Activated effector memory CD4-positive, alpha-beta T cell treated with Interleukin-2 at 50 U/mL for 16 hours (primary cell): ENCODE measurements around the gene TTLL6.
"Not testable (repeated sequence)": the region's sequence is repeated elsewhere in the genome, so short reads cannot be mapped to it uniquely, and the experiment has no call there.

Experiments used
- DNase-seq: peaks from one replicate; pipeline ENCODE4 v3.0.0-alpha.2; 2020

The TTLL6 gene

DNA sequence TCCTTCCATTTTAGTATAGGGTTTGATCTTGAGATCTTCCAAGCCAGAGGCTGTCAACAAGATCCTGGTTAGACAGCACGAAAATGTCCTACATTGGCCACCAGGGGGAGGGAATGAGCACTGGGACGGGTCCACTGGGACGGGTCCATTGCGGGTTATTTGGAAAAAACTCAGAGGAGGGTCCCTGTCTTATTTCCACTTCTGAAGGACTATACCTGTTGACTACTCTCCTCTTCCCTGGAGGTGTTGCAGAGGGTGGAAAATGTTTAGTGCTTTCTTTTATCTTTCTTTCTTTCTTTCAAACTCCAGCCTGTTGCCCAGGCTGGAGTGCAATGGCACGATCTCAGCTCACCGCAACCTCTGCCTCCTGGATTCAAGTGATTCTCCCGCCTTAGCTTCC, 2.5 kb downstream of the TTLL6 start:
- peak; percentile 40 for DNase-seq

DNA sequence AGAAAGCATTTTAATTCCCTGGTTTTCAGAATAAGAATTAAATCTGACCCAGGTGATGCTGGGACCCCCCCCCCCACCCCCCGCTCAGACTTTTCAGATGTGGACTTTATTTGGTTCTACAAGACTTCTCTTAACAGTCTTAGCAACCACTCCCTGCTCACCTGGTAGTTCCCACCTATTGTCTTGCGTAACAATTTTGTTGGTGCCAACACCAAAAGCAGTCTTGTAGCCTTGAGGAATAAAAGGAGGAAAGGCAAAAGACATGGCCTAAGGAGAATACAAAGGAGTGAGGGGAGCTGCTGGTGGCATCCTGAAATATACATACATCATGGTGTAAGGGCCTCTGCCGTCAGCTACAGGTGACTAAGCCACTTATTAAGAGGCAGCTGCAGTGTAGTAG, 5.0 kb downstream of the TTLL6 start:
- no peak for DNase-seq

DNA sequence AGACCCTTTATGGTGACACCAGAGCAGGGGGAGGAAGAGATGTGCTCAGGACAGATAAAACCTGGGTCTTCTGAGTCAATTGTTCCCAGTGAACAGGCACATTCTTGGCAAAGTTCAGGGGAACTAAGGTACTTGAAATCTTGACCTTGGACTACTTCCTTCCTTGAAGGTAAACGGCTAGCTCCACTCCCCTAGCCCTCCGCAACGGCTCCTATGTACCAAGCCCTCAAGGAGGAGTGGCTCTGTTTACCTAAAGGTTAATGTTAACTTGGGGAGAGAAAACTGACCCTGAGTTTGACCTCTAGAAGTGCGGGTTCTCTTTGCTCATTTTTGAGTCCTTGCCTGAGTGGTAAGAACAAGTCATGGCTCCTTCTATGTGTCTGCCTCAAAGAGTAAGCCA, 7.8 kb downstream of the TTLL6 start:
- DNase-seq: no peak

DNA sequence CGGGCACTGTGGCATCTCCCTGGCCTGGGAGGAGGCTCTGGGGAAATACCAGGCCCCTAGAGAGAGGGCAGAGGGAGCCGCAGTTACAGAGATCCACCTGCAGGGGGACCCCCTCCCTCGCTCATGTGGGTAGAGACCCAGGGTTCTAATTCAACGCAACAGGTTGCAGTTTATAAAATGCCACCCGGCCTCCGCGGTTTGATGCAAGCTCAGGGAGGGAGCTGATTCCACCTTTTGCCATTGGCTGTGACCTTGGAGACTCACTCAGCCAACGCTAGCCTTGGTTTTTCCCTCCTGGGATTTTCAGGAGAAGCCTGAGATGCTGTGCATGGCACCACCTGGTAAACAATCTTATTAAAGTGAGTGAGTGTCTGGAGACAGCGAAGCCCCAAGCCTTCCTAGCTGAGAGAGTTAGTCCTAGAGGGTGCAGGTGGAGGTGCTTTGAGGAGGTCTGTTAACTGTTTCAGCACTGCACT, 12.1 kb downstream of the TTLL6 start:
- DNase-seq: peak; percentile 39

DNA sequence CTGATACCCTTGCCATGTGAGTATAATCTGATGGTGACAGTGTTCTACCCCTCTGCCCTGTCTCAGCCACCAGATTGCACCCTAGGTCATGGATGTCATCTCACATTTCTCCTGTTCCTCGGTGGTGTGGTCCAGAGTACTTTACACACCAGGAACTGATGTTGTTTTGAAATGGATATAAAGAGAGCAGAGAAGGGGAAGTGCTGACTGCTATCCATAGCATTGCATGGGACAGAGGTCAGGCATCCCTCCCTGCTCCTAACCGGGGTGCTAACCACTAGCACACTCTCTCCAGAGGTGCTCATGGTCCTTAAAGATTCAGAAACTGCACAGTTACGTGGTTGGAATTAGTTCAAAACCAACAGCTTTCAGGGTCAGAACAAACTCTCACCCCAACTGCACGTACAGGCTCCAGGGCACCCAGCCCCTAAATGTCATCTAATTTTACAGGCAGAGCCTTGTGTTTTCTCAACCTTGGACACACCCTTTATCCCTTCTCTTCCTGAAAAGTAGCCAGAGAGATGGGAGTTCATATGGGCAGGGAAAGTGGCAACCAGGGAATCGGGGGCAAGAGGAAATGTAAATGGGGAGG, 16.3 kb downstream of the TTLL6 start:
- no peak for DNase-seq

DNA sequence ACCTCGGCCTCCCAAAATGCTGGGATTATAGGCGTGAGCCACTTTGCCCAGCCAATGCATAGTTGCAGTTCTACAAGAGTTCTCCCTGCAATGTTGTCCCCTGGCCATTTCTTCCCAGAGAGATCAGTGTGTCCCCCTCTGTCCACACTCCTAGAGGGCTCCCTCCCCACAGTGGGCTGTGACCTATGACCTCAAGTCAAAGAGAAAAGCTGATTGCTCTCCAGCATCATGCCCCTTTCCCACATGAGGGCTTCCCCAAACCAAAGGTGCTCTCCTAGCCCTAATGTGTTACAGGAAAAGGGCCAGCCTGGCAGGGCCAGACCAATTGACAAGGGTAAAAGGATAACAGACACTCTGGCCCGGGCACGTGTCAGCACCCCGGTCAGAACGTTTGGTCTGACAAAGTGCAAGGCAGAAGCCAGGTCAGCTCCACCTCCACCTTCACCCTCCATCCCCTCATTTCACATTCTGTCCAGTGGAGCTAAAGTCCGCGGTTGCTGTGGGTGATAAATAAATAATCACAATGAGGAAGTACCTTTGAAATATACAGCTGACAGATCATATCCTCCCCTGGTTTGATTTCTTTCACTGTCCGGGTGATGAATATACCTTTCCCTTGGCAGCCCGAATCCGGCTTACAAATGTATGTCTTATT, 17.8 kb downstream of the TTLL6 start:
- no peak for DNase-seq

DNA sequence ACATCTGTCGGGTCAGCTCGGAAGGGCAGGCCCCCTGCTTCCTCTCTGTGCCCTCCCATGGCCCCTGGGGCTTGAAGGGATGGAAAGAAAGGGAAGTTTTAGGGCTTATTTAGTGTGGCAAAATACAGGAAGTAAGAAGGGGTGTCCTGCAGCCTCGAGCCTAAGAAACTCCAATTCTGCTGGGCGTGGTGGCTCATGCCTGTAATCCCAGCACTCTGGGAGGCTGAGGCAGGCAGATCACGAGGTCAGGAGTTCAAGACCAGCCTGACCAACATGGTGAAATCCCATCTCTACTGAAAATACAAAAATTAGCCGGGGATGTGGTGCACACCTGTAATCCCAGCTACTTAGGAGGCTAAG, 20.9 kb downstream of the TTLL6 start:
- not testable (repeated sequence) for DNase-seq

DNA sequence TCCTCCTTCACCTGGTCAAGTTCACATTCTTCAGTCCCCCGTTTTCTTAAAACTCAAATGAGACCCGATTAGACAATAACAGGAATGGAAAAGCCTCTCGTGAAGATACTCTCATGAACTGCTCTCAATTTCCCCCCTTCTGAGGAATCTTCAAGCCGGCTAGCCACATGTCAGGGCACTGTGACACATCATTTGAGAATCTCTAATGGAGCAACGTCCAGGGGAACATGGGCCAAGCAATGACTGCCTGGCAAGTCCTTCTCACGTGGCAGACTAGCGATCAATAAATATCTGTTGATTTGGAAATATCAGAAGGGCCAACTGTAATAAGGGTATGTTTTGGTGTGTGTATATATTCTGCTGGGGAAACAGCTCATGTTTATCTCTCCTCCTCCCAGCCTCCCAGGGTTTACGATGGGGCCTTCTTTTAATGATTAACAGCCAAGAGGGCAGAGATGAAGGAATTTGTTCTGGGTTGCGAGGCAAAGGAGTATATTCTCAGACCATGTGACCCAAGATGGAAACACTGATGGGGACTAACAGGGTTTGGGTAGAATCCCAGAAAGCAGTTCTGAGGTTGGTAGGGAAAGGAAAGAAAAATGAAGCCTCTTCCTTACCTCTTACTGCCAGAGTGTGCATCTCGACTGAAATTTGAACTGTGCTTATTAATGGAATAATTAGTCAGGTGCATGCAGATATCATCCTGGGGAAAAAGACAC, 21.4 kb downstream of the TTLL6 start:
- no peak for DNase-seq

DNA sequence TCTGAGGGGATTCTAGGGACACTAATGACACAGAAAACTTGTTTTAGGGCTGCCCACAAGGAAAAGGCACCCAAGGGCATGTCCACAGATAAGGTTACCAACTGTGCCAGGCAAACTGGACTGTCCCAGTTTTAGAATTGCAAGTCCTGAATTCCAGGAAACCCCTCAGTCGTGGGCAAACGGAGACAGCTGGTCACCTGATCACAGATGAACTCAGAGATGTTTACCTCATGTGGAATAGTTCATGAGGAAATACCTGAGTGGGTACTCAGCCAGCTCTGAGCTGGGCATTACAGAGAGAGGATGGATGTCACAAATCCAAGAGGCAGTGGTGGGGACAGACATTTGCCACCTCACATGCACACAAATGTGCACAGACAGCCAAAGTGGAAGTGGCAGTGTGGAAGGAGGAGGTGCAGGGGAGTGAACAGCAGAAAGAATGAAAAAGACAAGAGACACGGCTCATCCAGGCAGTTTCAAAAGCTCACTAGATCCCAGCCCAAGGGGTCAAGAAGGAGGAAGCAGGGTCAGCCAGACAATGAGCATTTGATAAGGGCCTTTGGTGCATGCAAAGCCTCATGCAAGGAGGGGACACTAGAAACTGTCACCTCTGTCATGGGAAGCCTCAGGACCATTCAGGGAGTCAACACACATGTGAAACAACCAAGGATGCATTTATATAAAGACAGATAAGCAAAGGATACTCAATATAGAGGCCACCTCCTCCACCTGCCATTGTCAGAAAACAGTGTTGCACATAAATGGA, 24.8 kb downstream of the TTLL6 start:
- no peak for DNase-seq

DNA sequence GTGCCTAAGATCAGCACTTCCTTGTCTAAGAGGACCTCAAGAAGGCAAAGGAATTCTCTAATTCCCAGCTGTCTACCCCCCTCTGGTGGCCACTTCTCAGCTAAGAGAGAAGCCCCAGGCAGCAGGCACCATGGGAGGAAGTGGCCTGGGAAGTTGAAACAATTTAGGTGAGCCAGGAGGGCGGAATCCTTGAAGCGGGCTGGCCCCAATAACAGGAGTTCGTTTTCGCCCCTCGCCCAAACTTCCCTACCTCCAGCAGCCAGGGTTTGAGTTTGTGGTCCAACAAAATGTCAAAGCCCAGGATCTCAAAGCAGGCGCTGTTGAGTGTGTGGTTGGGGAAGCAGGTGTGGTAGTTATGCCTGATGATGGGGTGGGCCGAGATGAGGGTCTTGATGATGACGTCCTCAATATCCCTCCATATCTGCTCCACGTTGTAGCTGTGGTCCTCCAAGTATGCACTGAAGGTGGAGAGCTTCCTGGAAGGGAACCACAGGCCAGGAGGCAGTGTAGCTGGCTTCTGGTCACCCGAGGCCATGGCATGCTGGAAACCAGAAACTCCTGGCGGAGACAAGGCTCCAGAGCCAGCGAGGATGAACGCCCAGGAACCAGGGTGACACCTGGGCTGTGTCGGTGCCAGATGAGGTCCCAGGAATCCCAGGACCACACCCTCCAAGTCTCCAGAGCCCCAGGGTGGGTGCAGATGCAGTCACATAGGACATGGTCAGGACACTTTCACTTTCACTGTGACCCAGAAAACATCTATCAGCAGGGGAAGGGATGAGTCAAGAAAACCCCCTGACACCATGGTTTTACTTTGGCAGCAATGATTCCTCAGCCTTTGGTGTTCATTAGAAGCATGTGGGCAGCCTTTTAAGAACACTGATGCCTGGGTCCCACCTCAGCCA, 25.6 kb downstream of the TTLL6 start:
- DNase-seq: no peak

DNA sequence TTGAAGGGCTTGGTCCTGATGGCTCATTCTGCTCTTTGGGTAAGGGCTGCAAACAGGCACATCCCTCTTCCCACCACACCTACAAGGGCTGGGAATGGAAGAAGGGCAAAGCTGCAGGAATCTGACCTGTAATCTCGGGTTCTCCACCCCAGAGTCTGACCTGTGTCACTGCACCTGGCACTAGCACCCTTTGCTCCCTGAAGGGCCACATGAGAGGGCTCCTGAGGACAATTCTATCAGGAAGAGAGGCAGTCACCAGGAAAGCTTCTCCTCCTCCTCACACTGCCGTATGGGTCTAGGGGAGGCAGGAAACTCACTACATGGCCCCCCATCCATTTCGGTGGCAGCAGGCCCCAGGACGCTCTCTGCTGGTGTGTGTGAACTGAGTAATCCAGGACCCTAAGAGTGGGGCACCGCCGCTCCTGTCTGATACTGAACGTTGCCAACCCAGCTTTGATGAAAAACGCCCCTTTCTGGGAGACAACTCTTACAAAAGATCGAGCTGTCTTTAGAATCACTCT, 26.4 kb downstream of the TTLL6 start:
- DNase-seq: no peak

DNA sequence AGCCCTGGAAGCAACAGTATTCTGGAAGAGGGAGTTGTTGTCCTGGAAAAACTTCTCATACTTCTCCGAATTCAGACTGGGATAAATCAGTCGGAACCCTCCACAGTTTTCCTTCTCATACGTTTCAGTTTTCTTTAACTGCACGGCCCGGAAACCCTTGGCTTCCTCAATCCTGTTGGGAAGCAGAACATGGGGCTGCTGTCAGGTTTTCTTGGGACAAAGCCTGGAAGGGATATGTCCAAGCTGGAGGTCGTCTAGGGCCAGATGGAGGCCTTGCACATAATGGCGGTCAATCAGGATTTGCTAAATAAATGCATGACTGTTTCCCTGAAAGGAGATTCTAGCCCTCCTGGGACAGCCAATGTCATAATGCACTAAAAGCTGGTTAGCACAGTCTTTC, 29.2 kb downstream of the TTLL6 start:
- no peak for DNase-seq

DNA sequence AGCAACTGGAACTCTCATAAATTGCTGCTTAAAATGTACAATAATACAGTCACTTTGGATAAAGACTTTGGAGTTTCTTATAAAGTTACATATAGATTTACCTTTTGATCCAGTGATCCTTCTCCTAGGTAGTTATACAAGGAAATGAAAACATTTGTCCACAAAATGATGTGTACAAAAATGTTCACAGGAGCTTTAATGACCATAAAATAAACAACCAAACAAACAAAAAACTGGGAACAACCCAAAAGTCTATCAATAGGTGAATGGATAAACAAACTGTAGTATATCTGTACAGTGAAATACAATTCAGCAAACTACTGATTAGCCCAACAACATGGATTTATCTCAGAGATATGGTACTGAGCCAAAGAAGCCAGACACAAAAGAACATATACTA, 37.6 kb downstream of the TTLL6 start:
- DNase-seq: no peak

DNA sequence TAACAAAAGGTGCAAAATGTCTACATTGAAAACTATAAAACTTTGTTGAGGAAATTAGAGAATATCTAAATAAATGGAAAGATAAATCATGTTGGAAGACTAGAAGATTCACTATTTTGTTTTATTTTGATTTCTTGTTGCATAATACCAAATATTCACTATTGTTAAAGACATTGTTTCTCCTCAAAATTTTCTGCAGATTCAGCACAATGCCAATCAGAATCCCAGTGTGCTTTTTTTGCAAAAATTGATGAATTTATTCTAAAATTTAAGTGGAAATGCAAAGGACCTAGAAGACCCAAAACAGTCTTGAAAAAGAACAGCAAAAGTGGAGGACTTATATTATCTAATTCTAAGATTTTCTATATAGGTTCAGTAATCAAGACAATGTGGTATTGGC, 40.4 kb downstream of the TTLL6 start:
- no peak for DNase-seq

DNA sequence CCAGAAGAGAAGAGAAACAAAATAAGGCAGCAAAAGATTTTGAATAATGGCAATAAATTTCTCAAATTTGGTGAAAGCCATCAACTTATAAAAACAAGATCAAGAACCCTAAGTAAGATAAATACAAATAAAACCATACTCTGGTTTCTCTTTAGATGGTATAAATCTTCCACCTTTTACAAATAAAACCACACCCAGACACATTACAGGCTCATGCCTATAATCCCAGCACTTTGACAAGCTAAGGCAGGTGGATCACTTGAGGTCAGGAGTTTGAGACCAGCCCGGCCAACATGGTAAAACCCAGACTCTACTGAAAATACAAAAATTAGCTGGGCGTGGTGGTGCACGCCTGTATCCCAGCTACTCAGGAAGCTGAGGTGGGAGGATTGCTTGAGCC, 43.8 kb downstream of the TTLL6 start:
- no peak for DNase-seq

DNA sequence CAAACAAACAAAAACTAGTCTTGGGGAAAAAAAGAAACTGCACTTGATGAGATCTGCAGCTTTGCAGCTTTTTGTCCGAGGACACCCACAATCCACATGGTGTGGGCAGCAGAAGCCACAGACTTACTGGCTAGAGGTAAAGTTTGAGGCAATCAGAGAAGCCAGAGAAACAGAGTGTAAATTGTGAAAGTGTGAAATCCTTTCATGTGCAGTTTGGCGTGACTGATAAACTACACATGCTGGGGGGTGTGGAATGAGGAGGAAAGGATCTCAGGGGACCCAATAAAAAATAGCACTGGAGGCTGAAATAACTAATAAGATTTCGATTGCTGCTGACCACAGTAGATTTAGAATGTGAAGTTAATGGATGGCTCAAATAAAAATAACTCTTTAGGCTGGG, 46.1 kb downstream of the TTLL6 start:
- DNase-seq: no peak

DNA sequence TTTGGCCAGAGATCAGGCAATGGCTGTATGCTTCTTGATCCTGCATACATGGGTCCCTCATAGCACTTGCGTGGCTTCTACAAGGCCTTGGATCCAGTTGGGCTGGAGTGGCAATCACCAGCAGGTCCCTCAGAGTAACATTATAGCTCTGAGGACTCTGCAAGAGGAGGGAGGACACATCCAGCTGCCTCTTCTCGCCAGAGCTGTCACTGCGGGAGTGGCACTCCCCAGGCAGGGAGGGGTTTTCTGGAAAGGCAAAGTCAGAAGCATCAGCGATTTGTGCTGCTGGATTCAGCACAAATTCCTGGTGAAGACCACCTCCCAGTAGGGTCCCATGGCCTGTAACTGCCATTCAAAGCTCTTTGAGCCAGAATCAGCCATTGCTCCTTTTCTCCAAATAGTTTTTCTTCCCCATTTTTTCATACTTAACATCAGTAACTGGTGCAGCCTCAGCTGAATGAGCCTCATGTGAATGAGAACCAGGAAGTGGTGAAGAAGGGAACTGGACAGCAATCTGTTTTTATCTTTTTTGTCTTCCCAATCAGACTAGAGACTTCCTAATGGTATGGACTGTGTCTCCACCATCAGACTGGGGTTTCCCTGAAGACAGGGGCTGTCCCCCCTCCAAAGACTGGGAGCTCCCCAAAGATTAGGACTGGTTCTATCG, 47.9 kb downstream of the TTLL6 start:
- DNase-seq: no peak

DNA sequence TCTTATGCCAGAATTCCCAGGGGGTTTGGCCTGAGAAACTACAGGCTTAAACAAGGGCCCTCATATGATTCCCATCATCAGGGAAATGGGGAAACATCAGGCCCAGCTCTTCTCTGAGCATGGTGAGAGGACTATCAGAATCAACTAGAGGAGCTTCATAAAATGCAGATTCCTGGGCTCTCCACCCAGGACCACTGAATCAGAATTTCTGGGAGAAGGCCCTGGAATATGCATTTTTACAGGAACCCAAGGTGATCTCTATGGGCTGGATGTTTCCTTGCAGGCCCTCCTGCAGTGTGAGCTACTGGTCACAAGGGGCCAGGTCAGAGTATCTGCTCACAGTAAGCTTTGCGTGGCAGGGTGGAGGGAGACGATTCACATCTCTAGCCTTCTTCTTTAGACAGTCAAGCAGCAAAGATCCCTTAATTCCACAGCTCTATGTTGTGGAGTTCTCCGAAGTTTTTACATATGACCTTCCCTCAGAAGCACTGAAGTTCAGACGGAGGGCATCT, 49.7 kb downstream of the TTLL6 start:
- no peak for DNase-seq

DNA sequence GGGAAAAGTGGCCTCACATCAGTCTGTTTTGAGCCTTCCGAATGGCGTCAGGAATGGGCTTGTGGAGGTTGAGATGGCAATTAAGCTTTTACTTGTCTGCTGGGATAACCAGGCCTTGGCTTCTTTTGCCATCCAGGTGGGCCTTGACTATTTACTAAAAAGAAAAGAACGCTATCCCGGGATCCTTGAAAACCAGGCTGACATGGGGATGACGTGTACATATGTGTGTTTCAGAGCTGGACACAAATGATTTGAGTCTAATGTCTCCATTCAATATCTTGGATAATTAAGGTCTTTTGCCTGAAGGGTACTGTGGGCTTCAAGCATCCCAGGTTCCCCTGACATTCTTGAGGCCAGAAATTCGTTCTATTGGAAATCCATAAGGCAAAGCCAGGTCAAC, 55.9 kb downstream of the TTLL6 start:
- no peak for DNase-seq

DNA sequence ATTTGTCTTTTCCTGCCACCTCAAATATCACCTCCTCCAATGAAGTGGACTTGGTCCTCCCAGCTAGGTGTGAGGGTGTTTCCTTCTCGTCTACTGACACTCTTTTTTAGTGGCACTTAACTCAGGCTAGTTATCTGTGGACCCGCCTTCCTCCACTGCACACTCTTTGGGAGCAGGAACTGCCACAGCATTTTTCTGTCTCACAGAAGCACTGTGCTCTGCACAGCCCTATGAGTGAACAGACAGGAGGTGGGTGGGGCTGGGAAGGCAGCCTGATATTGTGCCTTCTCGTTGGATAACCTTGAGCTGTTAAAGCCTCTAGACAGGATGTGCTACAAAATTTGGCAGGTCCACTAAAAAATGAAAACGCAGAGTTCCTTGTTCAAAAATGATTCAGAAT, 56.6 kb downstream of the TTLL6 start:
- DNase-seq: no peak

DNA sequence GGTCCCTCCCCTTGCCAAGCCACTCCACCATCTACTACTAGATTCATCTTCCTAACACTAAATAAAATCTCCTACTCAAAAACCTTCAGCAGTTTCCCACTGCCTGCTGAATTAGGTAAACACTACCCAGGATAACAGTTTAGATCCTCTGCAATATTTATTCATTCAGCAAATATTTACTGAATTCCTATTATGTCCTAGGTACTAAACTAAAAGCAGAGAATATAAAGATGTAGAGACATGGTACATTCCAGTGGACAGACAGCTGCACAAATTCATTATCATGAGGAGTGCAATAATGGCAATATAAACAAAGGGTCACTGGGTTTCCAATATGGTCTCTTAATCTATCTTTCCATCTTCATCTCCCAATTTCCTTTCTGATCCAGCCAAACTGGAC, 57.7 kb downstream of the TTLL6 start:
- no peak for DNase-seq

DNA sequence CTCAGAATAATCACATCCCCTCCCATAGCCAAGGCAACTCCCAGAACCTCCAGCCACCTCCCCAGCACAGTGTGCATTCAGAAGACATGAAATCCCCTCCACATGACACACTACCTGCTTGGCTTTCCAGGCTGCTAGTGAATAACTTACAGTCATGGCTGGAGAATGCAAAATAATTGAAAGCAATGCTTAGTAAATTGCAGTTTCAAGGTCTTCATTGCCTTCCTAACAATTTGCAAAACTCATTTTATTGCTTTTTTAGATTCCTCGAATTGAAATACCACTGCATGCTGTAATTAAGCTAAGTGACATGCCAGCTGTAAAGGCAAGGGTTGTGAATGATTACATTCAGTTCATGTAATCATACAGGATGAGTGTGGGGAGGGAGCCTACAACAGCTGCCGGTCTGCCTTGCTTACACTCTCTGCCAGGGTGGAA, 59.5 kb downstream of the TTLL6 start:
- DNase-seq: no peak
